HG03097 (cell line): Measurements from ENCODE around the gene NDP.

Experiments used
- ATAC-seq: cut with Tn5 transposase; IDR thresholded peaks from one replicate; pipeline ENCODE4 v1.9.1; 2021; ENCODE audit not compliant: unreplicated experiment, low FRiP score

NDP gene, protein sequence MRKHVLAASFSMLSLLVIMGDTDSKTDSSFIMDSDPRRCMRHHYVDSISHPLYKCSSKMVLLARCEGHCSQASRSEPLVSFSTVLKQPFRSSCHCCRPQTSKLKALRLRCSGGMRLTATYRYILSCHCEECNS

GRCh38 chrX:43973249-43974099 is at the start of gene NDP:
NDP (minus strand) TSS chrX:43973390; CDS start chrX:43958645, 14,745 bp downstream.
- ATAC-seq = no peak

- ATAC-seq = no peak
Measured at GRCh38 chrX:44022964-44023363, 49.8 kb upstream of the NDP start.

- ATAC-seq = no peak
Measured at GRCh38 chrX:44020693-44021092, 47.5 kb upstream of the NDP start.

DNA sequence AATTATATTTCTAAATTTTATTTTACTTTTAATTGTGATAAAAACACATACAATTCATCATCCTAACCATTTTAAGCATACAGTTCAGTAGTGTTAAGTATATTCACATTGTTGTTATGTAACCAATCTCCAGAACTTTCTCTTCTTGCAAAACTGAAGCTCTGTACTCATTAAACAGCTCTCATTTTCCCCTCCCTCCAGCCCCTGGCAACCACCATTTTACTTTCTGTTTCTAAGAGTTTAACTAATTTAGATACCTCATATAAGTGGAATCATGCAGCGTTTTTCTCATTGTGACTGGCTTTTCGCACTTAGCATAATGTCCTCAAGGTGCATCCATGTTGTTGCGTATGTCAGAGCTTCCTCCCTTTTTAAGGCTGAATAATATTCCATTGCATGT is 46.7 kb upstream of the NDP start:
- ATAC-seq = no peak

DNA sequence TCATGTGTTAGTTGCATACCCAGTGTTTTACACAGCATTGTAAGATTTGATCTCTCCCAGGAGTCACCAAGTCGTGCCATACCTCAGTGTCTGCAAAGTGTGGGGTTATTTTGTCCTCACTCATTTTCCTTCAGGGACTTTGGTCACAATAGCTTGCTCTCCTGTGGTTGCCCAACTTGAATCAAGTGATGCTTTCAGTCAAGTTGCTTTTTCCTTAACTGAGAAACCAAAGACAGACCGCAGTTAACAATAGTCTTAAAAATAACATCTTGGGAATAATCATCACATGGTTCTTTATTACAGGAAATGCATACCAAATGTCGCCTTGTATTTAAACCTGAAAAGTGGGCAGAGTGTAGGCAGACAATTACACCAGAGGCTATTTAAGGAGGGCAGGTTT is 44.5 kb upstream of the NDP start:
- ATAC-seq = no peak

DNA sequence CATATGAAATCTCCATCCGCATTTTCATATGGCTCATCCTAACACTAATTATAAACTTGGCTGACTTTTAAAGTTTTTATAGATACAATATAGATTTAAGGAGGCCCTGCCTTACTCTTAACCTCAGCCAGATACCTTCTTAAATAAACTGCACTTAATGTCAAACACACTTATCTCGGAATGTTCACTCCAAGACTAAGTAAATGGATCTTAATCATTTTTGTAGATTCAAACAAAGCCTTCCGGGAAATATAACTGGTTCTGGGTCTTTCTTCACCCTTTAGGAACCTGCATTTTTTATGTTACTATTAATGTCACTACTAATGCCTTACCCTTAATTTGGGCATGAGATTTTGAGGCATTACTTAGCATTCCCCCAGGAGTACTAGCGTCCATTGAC is 43.7 kb upstream of the NDP start:
- no peak for ATAC-seq

DNA sequence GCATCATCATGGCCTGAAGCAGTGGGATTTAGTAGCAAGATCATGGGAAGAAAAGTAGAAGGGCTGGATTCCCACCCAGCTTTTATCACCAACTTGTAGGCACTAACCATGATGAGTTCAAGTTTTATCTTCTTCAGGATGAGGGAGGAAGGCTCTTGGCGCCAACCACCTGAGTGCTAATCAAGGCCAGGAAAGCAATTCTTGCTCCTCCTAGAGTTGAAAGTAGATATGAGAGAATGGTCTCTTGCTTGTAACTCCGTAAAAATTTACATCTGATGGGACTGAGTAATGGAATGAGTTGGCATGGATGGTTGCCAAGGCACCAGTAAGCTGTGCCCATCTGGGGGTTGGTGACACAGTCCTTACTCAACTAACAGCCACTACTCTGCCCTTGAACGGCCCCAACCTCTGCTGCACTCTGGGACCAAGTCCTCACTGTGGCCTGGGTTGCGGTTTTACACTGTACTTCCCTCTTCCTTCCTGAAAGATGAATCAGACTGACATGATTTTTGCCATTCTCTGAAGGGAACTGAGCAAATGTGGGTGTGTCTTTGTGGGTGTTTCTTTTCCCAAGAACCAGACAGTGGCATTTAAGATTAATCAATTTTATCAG is 39.4 kb upstream of the NDP start:
- ATAC-seq = no peak

DNA sequence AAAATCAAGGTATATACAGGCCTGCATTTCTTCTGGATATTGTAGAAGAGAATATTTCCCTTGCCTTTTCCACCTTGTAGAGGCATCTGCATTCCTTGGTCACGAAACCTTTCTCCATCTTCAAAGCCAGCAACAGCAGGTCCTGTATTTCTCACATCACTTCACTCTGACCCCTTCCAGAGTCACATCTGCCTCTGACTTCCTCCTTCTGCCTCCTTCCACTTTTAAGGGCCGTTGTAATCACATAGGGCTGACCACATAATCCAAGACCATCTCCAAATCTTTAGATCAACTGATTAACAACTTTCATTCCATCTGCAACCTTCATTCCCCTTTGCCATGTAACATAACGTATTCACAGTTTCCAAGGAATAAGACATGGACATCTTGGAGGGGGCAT is 38.3 kb upstream of the NDP start:
- ATAC-seq = no peak

- ATAC-seq = no peak
Measured at GRCh38 chrX:44010626-44011025, 37.4 kb upstream of the NDP start.

DNA sequence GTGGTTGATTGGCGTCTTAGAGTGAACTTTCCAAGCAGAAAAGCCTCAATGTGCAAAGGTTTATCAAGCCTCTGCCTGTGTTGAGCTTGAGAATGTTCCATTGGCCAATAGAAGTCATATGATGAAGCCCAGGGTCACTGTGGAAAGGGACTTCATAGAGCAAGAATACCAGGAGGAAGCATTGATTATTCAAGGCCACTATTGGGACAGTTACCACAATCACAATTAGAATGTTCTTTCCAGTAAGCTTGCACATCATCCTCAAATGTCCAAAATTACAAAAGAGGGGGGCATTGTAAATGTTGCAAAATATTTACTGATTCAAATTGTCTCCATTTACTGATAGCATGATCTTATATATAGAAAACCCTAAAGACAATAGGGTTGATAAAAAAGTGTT is 32.9 kb upstream of the NDP start:
- no peak for ATAC-seq

GRCh38 chrX:44003975-44004374 is 30.8 kb upstream of the NDP start:
- ATAC-seq = no peak

- ATAC-seq = no peak
Measured at GRCh38 chrX:44002567-44002966, 29.4 kb upstream of the NDP start.

GRCh38 chrX:43998374-43998773 is 25.2 kb upstream of the NDP start:
- ATAC-seq = no peak

GRCh38 chrX:43996491-43996890 is 23.3 kb upstream of the NDP start:
- ATAC-seq = no peak

- ATAC-seq = no peak
Measured at GRCh38 chrX:43986083-43986482, 12.9 kb upstream of the NDP start.

- ATAC-seq = no peak
Measured at GRCh38 chrX:43985511-43985910, 12.3 kb upstream of the NDP start.

- ATAC-seq = no peak
Measured at GRCh38 chrX:43978226-43978625, 5.0 kb upstream of the NDP start.

- ATAC-seq = no peak
Measured at GRCh38 chrX:43976205-43976604, 3.0 kb upstream of the NDP start.

DNA sequence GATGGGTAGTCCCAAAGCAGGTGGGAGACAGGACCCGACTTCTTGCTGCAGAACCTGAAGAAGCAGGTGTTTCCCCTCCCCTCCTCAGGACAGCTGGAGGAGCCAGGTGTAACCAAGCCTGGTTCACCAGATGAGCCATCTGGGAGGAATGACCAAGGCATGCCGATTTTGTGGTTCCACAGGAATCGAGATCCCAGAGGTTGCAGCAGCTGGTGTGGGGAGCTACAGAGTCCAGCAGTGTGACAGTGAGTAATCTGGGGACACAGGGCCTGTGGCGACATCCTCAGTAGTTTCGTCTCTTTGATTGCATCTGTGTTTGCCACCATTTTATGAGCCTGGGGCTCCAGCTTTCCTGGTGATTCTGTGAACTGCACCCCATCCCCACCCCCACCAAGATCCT is 2.6 kb upstream of the NDP start:
- ATAC-seq = no peak

GRCh38 chrX:43974741-43975465 is 1.7 kb upstream of the NDP start:
- ATAC-seq = no peak

- no peak for ATAC-seq
Measured at GRCh38 chrX:43974100-43974475, 898 bp upstream of the NDP start.
